Hematopoietic multipotent progenitor cell (in vitro differentiated cells): ENCODE results near the gene ACAN. TPM values are rescaled to one million over a fixed set of nuclear protein-coding genes. Genes with fewer than 3 reads are reported as not detected.

Experiments used
- DNase-seq, 3 donors: peaks; one replicate each; pipeline ENCODE4 v3.0.0-alpha.2; 2011 to 2015; ENCODE audit warnings: low read depth in 2 of 3, low spot score in 2 of 3
- total RNA-seq: library from RNA; depleted of rRNA; stranded (reverse); fragments of >200 nt; gene quantifications from one replicate; pipeline ENCODE4 v1.2.3, GENCODE V29; 2012

ACAN gene
- total RNA-seq, 1 donor = not detected

- DNase-seq = no peak
Measured at GRCh38 chr15:88839961-88840360, 36.7 kb downstream of the ACAN start.

GRCh38 chr15:88841236-88841635 is 38.0 kb downstream of the ACAN start:
- DNase-seq = no peak

GRCh38 chr15:88842156-88842555 is 38.9 kb downstream of the ACAN start:
- DNase-seq = no peak

GRCh38 chr15:88843334-88843733 is 40.1 kb downstream of the ACAN start:
- DNase-seq = no peak

GRCh38 chr15:88844749-88845386 is 41.6 kb downstream of the ACAN start:
- no peak for DNase-seq

- DNase-seq = no peak
Measured at GRCh38 chr15:88845616-88846015, 42.4 kb downstream of the ACAN start.

- DNase-seq = no peak
Measured at GRCh38 chr15:88847144-88847543, 43.9 kb downstream of the ACAN start.

GRCh38 chr15:88848203-88848602 is 45.0 kb downstream of the ACAN start:
- no peak for DNase-seq

GRCh38 chr15:88849376-88850072 is 46.3 kb downstream of the ACAN start:
- no peak for DNase-seq

GRCh38 chr15:88852476-88852875 is 49.2 kb downstream of the ACAN start:
- no peak for DNase-seq

- DNase-seq = no peak
Measured at GRCh38 chr15:88858934-88859333, 55.7 kb downstream of the ACAN start.

GRCh38 chr15:88859550-88859949 is 56.3 kb downstream of the ACAN start:
- DNase-seq = no peak

- DNase-seq = no peak
Measured at GRCh38 chr15:88860212-88860611, 57.0 kb downstream of the ACAN start.

- DNase-seq = no peak
Measured at GRCh38 chr15:88863412-88863811, 60.2 kb downstream of the ACAN start.

- DNase-seq = no peak
Measured at GRCh38 chr15:88864861-88865497, 61.7 kb downstream of the ACAN start.

- no peak for DNase-seq
Measured at GRCh38 chr15:88865498-88866099, 62.4 kb downstream of the ACAN start.

- no peak for DNase-seq
Measured at GRCh38 chr15:88866295-88866881, 63.2 kb downstream of the ACAN start.

- DNase-seq = no peak
Measured at GRCh38 chr15:88871313-88871712, 68.1 kb downstream of the ACAN start.

GRCh38 chr15:88872106-88872505 is 68.9 kb downstream of the ACAN start:
- DNase-seq = no peak

- DNase-seq = no peak
Measured at GRCh38 chr15:88872706-88873105, 69.5 kb downstream of the ACAN start.

- no peak for DNase-seq
Measured at GRCh38 chr15:88873786-88874185, 70.5 kb downstream of the ACAN start.
